CD4-positive, alpha-beta T cell (primary cell): ENCODE measurements around the gene ESYT2. TPM values are rescaled to one million over a fixed set of nuclear protein-coding genes. Genes with fewer than 3 reads are reported as not detected.

Experiments
- ATAC-seq: fragments of 200-7000 bp; cut with Tn5 transposase; one replicate; pipeline ENCODE4 v1.10.0; 2022; ENCODE audit warnings: mild to moderate bottlenecking; ENCODE audit not compliant: poor library complexity
- CTCF ChIA-PET: fragments of 350-600 bp; sonication (Branson Sonifier 250); formaldehyde crosslinking; loops from one replicate; lab custom pipeline; 2021; ENCODE audit warnings: antibody characterized with exemption, inconsistent platforms; lab: Charles Lee
- POLR2A ChIA-PET: fragments of 350-600 bp; sonication (Branson Sonifier 250); formaldehyde crosslinking; loops from one replicate; lab custom pipeline; 2021; ENCODE audit warnings: antibody characterized with exemption, inconsistent platforms; lab: Charles Lee
- DNase-seq, 14 experiments: peaks; one replicate each; pipeline ENCODE4 v3.0.0-alpha.2; 2013 to 2020; ENCODE audit warnings: mixed read lengths in 2 of 14
- H3K27ac ChIP-seq, 2 donors: one replicate each; pipeline versions ENCODE4 v1.5.1 to v1.7.0; 2013; ENCODE audit warnings: low read length in 2 of 2, low read depth in 1 of 2, mild to moderate bottlenecking in 1 of 2
- H3K27me3 ChIP-seq, 2 experiments: 1 replicate in 1 of 2; 2 replicates in 1 of 2; pipeline versions ENCODE4 v1.6.1 to v1.7.0; 2013; ENCODE audit warnings: low read length in 2 of 2, control low read depth in 1 of 2, mild to moderate bottlenecking in 1 of 2, moderate library complexity in 1 of 2; ENCODE audit not compliant: insufficient read depth in 2 of 2, control insufficient read depth in 1 of 2
- H3K36me3 ChIP-seq: one replicate; pipeline ENCODE4 v1.6.1; 2013; ENCODE audit warnings: low read length, control low read depth; ENCODE audit not compliant: insufficient read depth
- H3K4me1 ChIP-seq: one replicate; pipeline ENCODE4 v1.6.1; 2013; ENCODE audit warnings: low read length, control low read depth; ENCODE audit not compliant: insufficient read depth
- H3K4me3 ChIP-seq: one replicate; pipeline ENCODE4 v1.5.1; 2013; ENCODE audit warnings: mild to moderate bottlenecking, low read length, moderate library complexity
- H3K9me3 ChIP-seq, 2 experiments: 1 replicate in 1 of 2; 2 replicates in 1 of 2; pipeline versions ENCODE4 v1.6.1 to v1.7.0; 2013; ENCODE audit warnings: low read length in 2 of 2, mild to moderate bottlenecking in 2 of 2, control low read depth in 1 of 2, moderate library complexity in 1 of 2; ENCODE audit not compliant: control insufficient read depth in 1 of 2, insufficient read depth in 1 of 2
- H3K27ac Mint-ChIP-seq: one replicate; pipeline ENCODE4 v1.8.0; 2020; ENCODE audit warnings: mixed read lengths
- H3K27me3 Mint-ChIP-seq: one replicate; pipeline ENCODE4 v1.8.0; 2021; ENCODE audit warnings: mixed read lengths
- H3K36me3 Mint-ChIP-seq: one replicate; pipeline ENCODE4 v1.8.0; 2021; ENCODE audit warnings: low read depth, mixed read lengths
- H3K4me1 Mint-ChIP-seq: one replicate; pipeline ENCODE4 v1.8.0; 2021; ENCODE audit warnings: low read depth, mixed read lengths
- H3K4me3 Mint-ChIP-seq: one replicate; pipeline ENCODE4 v1.8.0; 2020; ENCODE audit warnings: mild to moderate bottlenecking, mixed read lengths
- H3K9me3 Mint-ChIP-seq: one replicate; pipeline ENCODE4 v1.8.0; 2020; ENCODE audit warnings: mixed read lengths
- CTCF ChIP-seq: fragments of 200-600 bp; IDR thresholded peaks from one replicate; pipeline ENCODE4 v1.8.0; 2022; ENCODE audit warnings: antibody characterized with exemption, mild to moderate bottlenecking
- intact Hi-C, 2 experiments: fragments of 100-400 bp; cut with DNase I in 1 of 2; cut with micrococcal nuclease in 1 of 2; formaldehyde crosslinking; loops; one replicate each; pipeline versions ENCODE4 v1.15.1 to v1.9.0; 2023 to 2025; cut with DNase I, micrococcal nuclease
- total RNA-seq, 174 experiments: library from RNA in 2 of 174; stranded (reverse) in 2 of 174; gene quantifications; one replicate each; pipeline ENCODE4 v1.2.3 and lab custom pipeline; 2021 to 2026

ESYT2 gene
- total RNA-seq, 2 experiments from 2014 or later, result 106 to 112 TPM

DNA sequence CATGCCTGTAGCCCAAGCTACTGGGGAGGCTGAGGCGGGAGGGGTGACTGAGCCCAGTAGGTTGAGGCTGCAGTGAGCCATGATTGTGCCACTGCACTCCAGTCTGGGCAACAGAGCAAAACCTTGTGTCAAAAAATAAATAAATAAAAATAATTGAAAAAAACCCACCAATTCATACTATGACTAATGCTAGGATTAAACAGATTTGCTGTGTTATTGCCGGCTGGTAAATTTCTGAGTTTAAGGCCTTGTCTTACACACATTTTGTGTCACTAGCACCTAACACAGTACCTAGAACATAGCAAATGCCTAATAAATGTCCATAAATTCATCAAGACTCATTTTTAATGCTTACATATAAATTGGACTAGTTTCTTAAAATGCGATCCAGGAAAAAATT, 8.7 kb downstream of the ESYT2 start:
- H3K36me3 ChIP-seq, result peaks cover 15% of the 10 kb centered on the region
- ATAC-seq (no peak), DNase-seq (no peak)
- no peaks in the 10 kb centered on the region for H3K9me3 ChIP-seq
- H3K4me3 ChIP-seq, result no peak overlapping the region
- intact Hi-C loops, result loop anchor here in 1 of 2 experiments (10.0 kb wide), 1 partner anchor 116 kb away; the partner anchor contains the start of gene NCAPG2
- CTCF ChIA-PET, result no interaction called here
- no peak overlapping the region for H3K27ac ChIP-seq
- POLR2A ChIA-PET, result interaction anchor here (1.1 to 12.1 kb wide), 4 partner anchors 5 to 43 kb away, joined by 4 to 256 read pairs (median 130); partner anchors contain the start of gene ESYT2
- H3K27me3 ChIP-seq, result no peaks in the 10 kb centered on the region
- Mint-ChIP-seq H3K27ac (peak overlapping the region; percentile 97), H3K4me1 (peaks cover 90% of the 10 kb centered on the region), H3K27me3 (no peaks in the 10 kb centered on the region), H3K9me3 (no peaks in the 10 kb centered on the region), H3K4me3 (peak overlapping the region; percentile 66), H3K36me3 (peaks cover 25% of the 10 kb centered on the region)
- H3K4me1 ChIP-seq, result peaks cover 71% of the 10 kb centered on the region
- no peak for TF ChIP-seq CTCF

GRCh38 chr7:158819571-158820203, 9.6 kb downstream of the ESYT2 start:
- Mint-ChIP-seq H3K9me3 (no peaks in the 10 kb centered on the region), H3K4me1 (peaks cover 90% of the 10 kb centered on the region), H3K36me3 (peaks cover 24% of the 10 kb centered on the region), H3K4me3 (peak overlapping the region; percentile 81), H3K27ac (peak overlapping the region; percentile 97), H3K27me3 (no peaks in the 10 kb centered on the region)
- Histone ChIP-seq H3K27me3 (no peaks in the 10 kb centered on the region), H3K9me3 (no peaks in the 10 kb centered on the region), H3K27ac (peak overlapping the region; percentile 16 to 88), H3K4me3 (no peak overlapping the region), H3K36me3 (peaks cover 11% of the 10 kb centered on the region), H3K4me1 (peaks cover 73% of the 10 kb centered on the region)
- DNase-seq (peak in 1 of 14 experiments; percentile 40), ATAC-seq (no peak)
- ChIA-PET CTCF (interaction anchor here (1.1 kb wide), 1 partner anchor 10 kb away, joined by 8 read pairs; the partner anchor contains the start of gene ESYT2), POLR2A (interaction anchor here (0.7 to 12.1 kb wide), 5 partner anchors 6 to 95 kb away, joined by 3 to 256 read pairs (median 4); partner anchors contain the start of gene ESYT2)
- no peak for TF ChIP-seq CTCF
- intact Hi-C loops, result loop anchor here in 1 of 2 experiments (10.0 kb wide), 1 partner anchor 115 kb away; the partner anchor contains the start of gene NCAPG2

DNA sequence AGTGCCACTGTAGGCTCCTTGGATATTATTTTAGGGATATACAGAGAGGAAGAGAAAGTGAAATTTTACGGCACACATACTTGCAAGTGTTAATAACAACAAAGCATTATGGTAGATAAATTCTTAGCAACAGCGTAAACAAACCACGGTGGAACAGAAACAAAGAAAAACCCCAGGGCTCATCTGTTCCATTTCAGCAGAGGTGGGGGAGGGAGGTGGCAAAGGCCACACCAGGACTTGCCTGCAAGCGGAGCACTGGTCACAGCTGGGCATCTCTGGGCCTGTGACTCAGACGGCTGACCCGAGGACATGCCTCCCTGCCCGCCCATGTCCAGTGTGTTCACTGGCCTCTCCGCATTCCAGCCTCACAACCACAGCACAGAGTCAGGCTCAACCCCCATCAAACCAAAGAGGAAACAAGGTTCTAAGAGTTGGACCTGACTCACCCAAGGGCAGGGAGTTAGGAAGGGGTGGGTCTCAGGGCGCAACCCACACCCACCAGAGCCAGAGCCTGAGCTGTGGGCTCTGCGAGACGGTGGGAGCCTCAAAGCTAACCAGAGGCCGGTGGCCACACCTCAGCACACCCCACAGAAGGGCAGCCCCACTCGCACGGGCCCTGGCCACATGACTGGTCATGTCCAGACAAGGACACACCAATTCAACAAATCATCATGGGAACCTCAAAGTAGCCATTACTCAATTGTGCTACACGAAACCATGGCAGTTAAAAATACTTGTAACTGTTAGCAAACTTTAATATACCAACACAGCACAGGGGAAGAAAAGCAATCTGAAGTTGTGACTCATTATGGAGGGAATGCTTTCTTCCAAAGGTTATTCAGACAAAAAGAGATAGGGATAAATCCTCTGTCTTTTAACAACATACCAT, 10.7 kb downstream of the ESYT2 start:
- peak overlapping the region; percentile 58 for H3K4me3 ChIP-seq

More for the DNA sequence above, 10.7 kb downstream of the ESYT2 start:
- Histone ChIP-seq H3K27ac (peak overlapping the region; percentile 88 to 96), H3K27me3 (no peaks in the 10 kb centered on the region), H3K9me3 (no peaks in the 10 kb centered on the region), H3K36me3 (peaks cover 11% of the 10 kb centered on the region), H3K4me1 (peaks cover 75% of the 10 kb centered on the region)
- H3K27ac Mint-ChIP-seq, result peak overlapping the region; percentile 97
- intact Hi-C loops, result loop anchor here in 1 of 2 experiments (1.0 kb wide), 1 partner anchor 9 kb away; no protein-coding TSS in a partner anchor
- ChIA-PET POLR2A (interaction anchor here (1.8 to 12.1 kb wide), 2 partner anchors 7 to 45 kb away, joined by 4 to 256 read pairs; partner anchors contain the start of gene ESYT2), CTCF (interaction anchor here (0.9 to 1.1 kb wide), 2 partner anchors 11 to 12 kb away, joined by 3 to 8 read pairs; partner anchors contain the start of gene ESYT2)
- peaks cover 90% of the 10 kb centered on the region for H3K4me1 Mint-ChIP-seq
- H3K36me3 Mint-ChIP-seq, result peaks cover 22% of the 10 kb centered on the region
- no peaks in the 10 kb centered on the region for H3K27me3 Mint-ChIP-seq
- H3K4me3 Mint-ChIP-seq, result peak overlapping the region; percentile 81
- H3K9me3 Mint-ChIP-seq, result no peaks in the 10 kb centered on the region
- peak; percentile 63 for ATAC-seq
- peak; percentile 35 to 94 (median 62) for DNase-seq
- no peak for TF ChIP-seq CTCF
